H54 (cell line): Measurements from ENCODE around the gene DNM2.

Experiments used
- DNase-seq: peaks from one replicate; pipeline ENCODE4 v3.0.0; 2011; ENCODE audit warnings: low spot score, mixed read lengths; ENCODE audit not compliant: insufficient read length
- FAIRE-seq: peaks from 3 replicates; lab custom pipeline; 2011; peaks lifted over from hg19 to GRCh38; lab: Jason Lieb, UNC
- POLR2A ChIP-seq: IDR thresholded peaks from 2 replicates; pipeline ENCODE4 v1.6.1; 2011; ENCODE audit warnings: low read depth, mild to moderate bottlenecking, low read length

The DNM2 gene

GRCh38 chr19:10823690-10824089 lies 105.8 kb downstream of the DNM2 start:
- FAIRE-seq (no peak), DNase-seq (no peak)
- no peak for TF ChIP-seq POLR2A

- FAIRE-seq (no peak), DNase-seq (no peak)
- no peak for TF ChIP-seq POLR2A
Observed at GRCh38 chr19:10826231-10826630, 108.4 kb downstream of the DNM2 start.

GRCh38 chr19:10826846-10827245 lies 109.0 kb downstream of the DNM2 start:
- DNase-seq (no peak), FAIRE-seq (no peak)
- no peak for TF ChIP-seq POLR2A

- TF ChIP-seq POLR2A = no peak
- FAIRE-seq = no peak
- no peak for DNase-seq
Observed at GRCh38 chr19:10828981-10829821, 111.3 kb downstream of the DNM2 start.

GRCh38 chr19:10829967-10830366 lies 112.1 kb downstream of the DNM2 start:
- TF ChIP-seq POLR2A = no peak
- no peak for DNase-seq
- FAIRE-seq = no peak

- FAIRE-seq = no peak
Observed at GRCh38 chr19:10830370-10830769, 112.5 kb downstream of the DNM2 start.

GRCh38 chr19:10830931-10831779 lies 113.3 kb downstream of the DNM2 start:
- FAIRE-seq (no peak), DNase-seq (no peak)
- TF ChIP-seq POLR2A = no peak

More at GRCh38 chr19:10830370-10830769, 112.5 kb downstream of the DNM2 start:
- DNase-seq = no peak
- no peak for TF ChIP-seq POLR2A

GRCh38 chr19:10831987-10832938 lies 114.4 kb downstream of the DNM2 start:
- no peak for FAIRE-seq
- TF ChIP-seq POLR2A = no peak
- no peak for DNase-seq

- no peak for TF ChIP-seq POLR2A
- no peak for DNase-seq
- FAIRE-seq = no peak
Observed at GRCh38 chr19:10832939-10833296, 115.0 kb downstream of the DNM2 start.

GRCh38 chr19:10835089-10835753 lies 117.3 kb downstream of the DNM2 start:
- TF ChIP-seq POLR2A = no peak
- no peak for DNase-seq
- FAIRE-seq = peak; percentile 80

- TF ChIP-seq POLR2A = peak; percentile 47
- peak; percentile 96 for DNase-seq
- no peak for FAIRE-seq
Observed at GRCh38 chr19:10835754-10836478, 118.0 kb downstream of the DNM2 start, which contains the start of gene TMED1. TSS of gene TMED1 (minus strand) at chr19:10836212. CDS start at chr19:10836191, 21 bp downstream.
